HS-27A (cell line): ENCODE measurements around the gene OPRM1.

ENCODE experiments used
- DNase-seq: peaks from one replicate; pipeline ENCODE4 v3.0.0-alpha.2; 2012; ENCODE audit warnings: low read depth, missing footprints

The OPRM1 gene

DNA sequence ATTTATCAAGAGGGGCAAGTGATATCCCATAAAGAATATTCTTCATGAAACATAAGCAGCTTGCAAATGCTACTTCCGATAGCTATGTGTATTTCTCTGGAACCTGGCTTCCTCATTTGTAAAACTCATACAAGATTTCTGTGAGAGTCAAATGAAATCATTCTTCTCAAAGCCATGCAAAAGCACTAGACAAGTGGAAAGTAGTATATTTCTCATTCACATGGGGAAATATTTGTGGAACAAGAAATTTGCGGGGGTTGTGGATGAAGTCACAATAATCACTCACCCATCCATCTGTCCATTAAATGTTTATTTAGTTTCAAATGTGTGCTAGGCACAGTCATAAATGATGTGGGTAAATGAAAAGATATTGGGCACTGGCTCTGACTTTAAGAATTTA, 167.1 kb downstream of the OPRM1 start:
- no peak for DNase-seq

DNA sequence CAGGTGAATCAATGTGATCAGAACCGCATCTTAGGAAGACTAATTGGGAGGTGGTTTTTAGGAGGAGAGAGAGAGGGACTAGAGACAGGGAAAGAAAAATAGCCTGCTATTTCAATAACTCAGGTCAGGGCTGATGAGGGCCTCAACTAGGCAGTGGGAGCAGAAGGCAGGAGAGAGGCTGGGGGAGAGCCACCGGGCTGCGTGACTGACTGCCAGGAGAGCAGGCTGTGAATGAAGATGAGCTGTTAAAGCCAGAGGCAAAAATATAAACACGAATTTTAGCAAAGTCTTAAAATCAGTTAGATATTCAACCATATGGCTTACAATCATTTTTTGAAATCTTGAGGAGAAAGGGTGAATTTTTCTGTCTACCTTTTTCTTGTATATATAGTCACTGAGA, 168.0 kb downstream of the OPRM1 start:
- DNase-seq, result no peak

DNA sequence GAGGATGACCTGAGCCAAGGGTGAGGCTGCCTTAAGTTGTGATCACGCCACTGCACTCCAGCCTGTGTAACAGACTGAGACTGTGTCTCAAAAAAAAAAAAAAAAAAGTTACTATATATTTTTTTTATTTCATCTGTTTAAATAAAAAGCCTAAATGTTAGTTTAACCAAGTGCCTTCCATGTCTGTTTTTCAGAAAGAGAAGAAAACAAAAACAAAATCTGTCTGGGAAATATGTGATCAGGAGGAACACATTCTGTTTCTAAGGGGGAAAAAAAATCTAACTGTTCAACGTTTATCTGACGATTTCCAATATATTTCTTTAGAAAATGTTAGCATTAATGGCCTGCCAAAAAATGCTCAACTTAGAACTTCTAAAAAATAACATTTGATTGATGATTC, 170.5 kb downstream of the OPRM1 start:
- no peak for DNase-seq

DNA sequence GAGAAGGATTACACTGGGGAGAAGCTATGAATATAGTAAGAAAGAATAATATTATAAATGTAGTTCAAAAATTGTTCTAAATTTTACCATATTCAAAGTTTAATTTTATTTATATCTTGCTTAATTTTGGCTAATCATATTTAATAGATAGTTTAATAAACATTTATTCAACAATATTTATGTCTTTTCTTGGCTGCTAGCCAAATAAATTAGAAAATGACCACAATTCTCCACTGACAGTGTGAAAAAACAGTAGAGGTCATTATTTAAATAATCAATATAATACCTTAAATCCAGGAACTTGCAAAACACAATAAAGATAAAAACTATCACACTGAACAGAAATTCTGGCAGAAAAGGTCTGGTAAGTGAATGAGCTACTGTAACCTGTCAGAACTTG, 171.6 kb downstream of the OPRM1 start:
- no peak for DNase-seq

DNA sequence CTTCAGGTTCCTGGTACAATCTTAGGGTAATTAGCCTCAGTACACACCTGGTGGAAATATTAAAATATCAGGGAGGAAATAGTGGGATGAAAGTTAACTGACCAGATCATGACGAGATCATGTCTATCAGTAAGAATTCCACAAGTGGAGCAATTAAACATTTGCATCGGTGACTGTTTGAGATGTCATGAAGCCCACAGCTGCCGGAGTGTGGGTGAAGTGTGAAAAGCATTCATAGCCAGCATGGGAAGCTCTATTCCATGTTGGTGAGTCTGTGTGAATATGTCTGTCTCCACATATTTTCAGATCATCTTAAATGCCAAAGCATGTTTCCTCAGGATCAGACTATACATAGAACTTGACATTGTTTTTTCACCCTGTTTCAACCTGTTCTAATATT, 174.7 kb downstream of the OPRM1 start:
- DNase-seq, result no peak

DNA sequence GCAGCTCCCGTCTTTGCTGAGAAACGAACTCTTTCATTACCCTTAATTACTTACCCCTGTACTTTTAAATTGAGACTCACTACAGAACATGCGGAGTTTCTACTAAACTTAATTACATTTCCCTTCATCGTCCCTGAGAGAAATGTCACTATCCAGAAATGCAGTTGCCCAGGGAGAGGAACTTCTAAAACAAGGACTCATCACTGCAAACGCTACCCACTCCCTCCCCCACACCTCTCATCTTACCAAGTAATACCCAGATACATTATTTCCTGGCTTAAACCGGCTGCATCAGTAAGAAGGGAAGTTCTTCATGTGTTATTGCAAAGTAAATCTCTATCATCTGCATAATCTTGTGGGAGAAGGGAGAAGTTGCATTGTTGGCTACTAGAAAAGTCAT, 179.3 kb downstream of the OPRM1 start:
- no peak for DNase-seq

DNA sequence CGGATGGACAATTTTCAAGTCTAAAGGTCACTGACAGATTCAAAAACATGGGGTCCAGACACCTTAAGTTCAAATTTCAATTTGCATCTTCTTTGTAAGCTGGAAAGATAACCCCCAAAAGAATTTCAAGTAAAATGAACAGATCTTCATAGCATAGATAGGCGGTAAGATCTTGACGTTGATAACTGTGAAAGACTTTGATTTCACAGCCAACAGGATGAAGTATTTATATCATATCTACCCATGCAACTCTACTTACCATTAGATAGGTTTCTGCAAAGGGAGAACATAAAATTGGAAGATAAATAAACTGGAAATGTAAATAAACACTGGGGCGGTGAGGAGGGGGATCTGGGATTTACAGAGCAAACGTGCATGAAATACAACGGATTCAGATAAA, 179.7 kb downstream of the OPRM1 start:
- no peak for DNase-seq

DNA sequence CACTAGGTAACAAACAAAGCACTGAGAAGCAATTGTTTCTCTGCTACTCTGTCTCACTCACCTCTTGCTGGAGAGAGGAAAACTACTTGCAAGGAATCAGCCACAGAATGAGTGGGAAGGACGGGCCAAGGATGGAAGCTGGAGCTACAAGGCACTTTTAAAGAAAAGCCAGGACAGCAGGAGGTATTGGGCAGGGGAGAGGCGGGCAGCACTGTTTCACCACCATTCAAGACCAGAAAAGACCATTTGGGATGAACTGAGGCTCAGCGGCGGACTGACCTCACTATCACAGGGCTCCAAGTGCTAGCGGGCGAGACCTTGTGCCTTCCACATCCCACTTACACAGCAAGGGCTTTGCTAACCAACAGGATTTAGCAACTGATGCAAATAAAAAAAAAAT, 180.2 kb downstream of the OPRM1 start:
- no peak for DNase-seq

DNA sequence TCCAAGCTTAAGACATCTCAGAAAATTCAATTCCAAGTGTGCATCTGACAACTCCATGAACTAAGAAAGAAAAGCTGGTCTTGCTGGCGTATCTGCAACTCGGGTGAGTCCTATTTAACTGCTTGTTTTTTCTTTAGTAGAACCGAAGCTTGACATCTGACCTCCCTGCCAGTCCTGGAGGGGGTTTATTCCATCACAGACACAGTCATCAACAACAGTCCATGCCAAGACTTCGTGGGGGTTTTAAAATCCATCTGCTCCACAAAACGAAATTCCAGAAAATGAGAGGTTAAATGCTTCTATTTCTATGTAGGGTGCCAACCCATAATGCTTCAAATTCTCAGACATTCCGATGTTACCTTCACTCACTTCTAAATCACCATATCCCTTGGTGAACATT, 183.7 kb downstream of the OPRM1 start:
- no peak for DNase-seq

DNA sequence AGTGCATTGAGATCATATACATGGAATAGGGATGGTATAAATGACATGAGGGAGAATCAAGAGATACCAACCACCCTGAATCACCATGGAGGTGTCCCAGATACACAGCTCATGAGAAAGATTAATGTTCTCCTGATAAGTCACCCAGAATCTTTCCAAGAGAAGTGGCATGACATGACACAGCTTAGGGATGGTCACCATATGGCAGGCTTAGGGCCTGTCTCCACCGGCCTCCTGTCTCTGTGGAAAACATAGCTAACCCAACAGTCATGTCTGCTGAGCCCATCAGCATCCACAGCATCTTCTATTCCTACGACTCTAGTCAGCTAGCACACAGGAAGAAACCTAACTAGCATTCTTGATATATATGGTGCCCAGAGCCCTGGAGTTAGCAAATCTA, 184.3 kb downstream of the OPRM1 start:
- no peak for DNase-seq

DNA sequence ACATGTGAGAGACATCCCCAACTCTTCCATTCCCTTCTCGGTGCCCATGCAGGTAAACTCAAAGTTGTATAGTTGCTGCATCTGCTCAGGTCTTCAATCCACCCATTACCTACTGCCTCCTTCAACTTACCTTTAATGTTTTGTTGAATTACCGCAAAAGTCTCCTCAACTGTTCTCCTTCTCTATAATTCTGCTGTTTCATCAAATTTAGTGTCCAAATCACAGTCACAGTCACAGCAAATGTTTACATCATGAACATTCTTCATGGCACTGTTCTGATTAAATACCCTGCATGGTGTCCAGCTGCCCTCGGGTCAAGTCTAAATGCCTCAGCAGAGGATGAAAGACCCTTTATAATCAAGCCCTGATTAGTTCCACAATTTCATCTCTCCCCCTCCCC, 187.4 kb downstream of the OPRM1 start:
- DNase-seq, result no peak

DNA sequence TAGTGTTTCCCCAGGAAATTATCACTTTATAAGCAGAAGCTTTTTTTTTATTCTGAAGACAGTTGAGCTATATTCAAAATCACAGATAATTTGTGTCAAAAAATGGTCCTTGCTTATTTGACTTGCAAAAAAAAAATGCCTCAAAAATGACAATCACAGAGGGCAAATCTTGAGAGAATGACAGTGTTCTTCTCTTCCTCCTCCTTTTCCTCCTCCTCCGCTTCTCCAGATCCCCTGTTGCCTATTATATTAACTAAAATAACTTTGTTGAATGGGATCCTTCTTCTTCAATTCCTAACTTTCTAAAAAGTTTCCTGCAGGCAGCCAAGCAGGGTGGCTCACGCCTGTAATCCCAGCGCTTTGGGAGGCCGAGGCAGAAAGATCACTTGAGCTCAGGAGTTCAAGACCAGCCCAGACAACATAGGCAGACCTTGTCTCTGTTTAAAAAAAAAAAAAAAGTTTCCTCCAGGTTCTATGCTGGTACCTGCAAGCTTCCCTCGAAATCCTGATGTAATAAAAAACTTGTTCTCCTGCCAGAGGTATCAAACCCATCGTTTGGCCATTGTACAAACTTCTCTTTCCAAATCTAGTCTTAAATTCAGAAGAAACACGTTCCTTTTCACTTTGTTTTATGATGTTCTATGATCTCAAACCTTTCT, 189.0 kb downstream of the OPRM1 start:
- no peak for DNase-seq

DNA sequence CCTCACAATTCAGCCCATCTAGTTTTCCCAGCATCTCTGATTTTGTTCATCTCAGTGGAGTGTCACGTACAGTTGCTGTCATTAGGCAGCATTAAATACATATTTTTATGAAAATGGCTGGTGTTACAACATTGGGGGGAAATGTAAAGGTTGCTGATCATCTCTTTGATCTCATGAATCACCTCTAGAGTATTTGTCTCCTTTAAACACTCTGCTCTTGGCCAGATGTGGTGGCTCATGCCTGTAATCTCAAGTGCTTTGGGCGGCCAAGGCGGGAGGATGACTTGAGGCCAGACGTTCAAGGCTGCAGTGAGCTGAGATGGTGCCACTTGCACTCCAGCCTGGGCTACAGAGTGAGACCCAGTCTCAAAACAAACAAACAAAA, 189.5 kb downstream of the OPRM1 start:
- DNase-seq, result no peak

DNA sequence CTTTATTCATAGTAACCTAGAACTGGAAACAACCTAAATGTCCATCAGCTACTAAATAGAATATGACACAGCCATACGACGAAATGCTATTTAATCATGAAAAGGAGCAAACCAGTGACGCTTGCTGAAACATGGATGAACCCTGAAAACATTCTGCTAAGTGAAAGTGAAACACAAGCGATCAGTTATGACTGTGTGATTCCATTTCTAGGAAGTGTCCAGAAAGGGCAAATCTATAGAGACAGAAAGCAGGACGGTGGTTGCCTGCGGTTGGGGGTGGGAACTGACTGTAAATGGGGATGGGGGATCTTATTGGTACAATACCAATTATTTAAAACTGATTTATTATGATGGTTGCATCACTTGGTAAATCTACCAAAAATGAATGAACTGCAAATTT, 190.7 kb downstream of the OPRM1 start:
- no peak for DNase-seq

DNA sequence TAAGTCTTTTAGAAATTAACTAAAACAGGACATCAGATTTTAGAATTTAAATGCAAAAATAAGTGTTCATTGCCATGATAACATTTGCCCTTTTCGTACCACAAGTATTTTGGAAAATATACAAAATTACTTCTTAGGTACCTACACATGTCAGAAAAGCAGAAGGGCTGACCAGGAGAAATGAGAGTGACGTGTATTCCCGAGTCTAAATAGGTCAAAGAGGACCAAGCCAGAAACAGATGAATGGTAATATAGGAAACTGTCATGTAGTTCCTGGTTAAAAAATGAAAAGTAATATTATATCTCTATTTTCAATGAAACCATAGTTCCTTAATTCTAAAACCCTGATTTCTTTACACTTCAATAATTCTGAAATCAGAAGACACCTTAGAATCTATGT, 191.4 kb downstream of the OPRM1 start:
- no peak for DNase-seq

DNA sequence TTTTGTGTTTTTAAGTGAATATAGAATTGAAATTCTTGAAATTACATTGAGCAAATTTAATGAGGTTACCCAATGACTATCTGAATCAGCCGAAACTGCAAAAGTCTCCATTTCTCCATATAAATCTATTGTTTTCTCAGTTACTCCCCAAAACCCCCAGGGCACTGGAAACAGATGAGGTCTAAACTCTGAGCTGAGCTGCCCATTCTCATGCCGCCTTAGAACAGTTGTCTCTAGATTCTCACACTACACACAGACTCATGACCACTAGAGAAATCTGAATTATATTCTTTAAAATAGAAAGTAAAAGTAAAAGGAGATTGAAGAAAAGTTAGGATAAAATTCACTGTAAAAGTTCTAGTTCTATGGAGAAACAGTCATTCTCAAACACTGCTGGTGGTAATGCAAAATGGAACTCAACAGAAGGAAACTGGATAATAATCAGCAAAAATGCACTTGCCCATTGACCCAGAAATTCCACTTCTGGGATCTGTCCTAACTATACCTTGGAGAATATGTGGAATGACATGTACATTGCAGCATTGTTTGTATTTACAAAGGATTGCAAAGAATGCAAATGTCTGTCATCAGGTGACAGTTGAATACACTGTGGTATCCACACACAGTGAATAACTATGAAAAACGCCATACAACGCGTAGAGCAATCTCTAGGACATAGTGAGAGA, 192.0 kb downstream of the OPRM1 start:
- no peak for DNase-seq

DNA sequence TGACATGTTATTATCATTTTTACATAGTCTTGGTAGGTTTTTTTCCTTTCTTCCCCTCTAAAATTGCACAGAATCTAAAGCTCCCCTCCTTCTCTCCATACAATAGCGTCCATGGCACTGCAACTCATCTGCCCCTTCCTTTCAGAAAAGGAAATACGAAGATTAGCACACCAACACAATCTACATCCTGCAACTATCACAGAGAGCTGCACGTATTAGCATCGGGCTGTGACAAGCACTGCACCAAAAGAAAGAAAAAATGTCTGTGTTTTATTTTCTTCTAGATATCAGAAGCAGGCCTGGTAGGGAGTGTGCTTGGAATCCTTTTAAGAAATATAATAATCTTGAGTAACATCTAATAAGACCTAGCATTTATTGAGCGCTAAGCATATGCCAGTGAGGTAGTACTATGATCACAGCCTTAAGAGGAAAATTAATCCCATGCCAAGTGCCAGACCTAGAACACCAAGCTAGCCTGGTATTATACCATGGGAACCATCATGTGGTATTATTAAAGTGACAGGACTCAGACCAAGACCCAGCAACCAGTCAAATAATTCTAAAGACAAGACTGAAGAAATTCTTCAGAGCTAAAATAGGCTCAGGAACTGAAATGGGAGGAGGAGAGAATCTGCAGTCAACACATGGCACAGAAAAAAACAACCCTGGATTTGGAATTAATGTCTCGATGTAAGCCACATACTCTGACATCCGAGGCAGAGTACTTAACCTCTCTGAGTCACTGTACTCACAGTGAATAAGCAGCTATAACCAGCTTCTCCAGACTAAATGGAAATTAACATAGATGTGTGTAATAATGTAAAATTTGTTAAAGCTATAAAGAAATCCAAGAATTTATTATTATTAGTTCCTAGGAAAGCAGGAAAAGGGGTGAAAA, 193.2 kb downstream of the OPRM1 start:
- no peak for DNase-seq

DNA sequence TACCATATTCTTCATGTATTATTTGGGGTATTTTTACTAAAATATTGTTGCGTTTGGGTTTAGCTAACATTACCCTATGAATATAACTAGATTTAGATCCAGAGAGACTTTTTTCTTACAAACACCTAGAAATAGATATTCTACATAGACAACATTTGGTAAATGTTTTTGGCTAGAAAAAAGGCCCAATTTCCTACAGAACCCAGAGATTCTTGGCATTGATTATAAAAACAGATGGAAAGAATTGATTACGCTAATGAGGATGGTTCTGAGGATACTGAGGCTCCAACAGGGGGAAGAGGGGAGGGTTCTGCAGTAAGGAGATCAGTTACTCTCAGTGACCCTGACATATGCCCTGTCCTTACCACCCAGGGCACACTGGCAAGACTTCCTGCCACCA, 194.3 kb downstream of the OPRM1 start:
- DNase-seq, result no peak

DNA sequence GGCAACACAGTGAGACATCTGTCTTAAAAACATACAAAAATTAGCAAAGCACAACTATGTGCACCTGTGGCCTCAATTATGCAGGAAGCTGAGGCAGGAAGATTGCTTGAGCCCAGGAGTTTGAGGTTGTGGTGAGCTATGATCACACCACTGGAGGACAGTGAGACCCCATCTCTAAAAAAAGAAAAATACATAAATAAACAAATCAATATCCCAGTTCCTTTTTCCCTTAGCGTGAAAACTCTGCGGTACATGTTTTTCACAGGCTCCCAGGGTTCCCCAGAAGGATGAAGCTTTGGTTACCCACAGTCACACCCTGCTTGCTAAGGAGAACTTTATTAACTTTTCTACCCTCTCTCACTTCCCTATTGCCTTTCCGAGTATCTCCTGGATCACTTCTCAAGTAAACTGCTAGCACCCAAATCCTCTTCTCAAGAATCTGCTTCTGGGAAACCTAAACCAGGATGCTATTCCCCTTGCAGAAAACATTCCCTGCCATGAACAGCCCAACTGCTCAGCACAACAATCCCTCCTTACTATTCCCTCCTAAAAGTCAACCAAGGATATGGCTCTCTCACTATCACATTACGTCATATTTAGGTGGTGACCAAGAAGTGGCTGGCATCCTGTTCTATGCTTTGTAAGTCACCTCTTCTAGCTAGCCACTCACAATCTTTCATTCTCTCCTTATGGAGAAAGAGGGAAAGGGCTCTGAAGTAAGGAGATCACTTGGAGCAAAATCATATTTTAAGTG, 195.2 kb downstream of the OPRM1 start:
- DNase-seq, result no peak

DNA sequence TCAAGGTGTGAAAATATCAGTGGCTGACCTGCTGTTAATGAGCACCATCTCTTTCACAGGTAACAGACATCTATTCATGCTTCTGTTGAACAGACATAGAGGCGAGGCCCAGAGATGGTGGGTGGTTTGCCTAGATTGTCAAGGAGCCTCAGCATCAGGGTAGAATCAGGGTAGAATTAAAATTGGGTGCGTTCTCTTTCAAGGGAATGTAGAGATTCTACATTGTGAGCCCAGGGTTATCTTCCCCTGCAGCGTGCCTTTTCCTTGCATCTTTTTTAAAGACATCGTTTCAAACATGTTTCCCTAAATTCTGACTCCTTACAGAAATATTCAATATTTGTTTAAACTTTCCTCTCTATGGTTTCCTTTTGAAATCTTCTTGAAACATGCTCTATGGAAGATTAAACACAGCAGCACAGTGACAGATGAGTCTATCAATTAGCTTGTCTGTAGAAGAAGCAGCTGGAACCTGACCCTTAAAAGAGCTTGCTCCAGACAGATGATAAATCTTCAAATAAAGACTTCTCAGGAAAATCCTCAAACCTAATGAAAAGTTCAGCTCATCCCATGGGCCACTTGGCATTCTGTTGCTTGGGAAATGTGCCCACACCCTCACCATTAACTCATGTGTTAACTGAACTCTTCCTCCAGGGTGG, 197.7 kb downstream of the OPRM1 start:
- DNase-seq, result no peak

DNA sequence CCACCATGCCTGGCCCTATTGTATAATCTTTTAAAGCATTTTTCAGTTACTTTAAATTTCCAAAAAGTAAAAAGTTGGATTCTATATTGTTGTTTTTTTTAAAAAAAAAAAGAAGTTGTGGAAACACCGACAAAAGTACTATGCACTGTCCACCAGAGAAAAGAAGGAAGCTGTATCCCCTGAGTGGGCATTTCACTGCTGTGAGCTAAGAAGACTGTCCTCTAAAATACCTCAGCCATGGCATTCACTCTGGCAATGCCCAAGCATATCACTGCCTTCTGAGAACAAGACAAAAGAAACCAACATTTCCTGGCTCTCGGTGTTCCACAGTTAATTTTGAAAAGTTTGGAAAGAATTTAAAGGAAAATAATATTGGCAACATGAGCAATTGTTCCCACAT, 199.8 kb downstream of the OPRM1 start:
- no peak for DNase-seq

DNA sequence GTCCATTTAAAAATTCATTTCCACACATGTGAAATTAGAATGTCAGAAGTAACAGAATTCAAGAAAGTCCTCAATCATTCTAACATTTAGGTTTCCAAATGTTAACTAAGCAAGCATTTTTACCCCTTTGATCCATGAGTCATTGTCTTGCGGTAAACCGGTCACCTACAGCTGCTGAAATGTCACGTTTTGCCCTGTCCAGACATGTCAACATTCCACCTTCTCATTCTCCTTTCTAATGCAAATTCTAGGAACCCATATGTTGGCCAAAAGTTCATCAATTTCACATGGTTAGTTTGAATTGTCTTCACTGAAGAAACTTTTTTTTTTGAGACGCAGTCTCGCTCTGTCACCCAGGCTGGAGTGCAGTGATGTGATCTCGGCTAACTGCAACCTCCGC, 200.4 kb downstream of the OPRM1 start:
- no peak for DNase-seq
